Measurements from ENCODE around the gene P2RY6.

P2RY6 gene

GRCh38 chr11:73337846-73338245 lies 65.7 kb downstream of the P2RY6 start:
- ChIA-PET CTCF (interaction anchor here (1.8 to 4.9 kb wide), 2 partner anchors 13 to 32 kb away, joined by 9 to 53 read pairs; partner anchors contain the start of gene ARHGEF17), POLR2A (no interaction called here)
- no peak for TF ChIP-seq SUZ12 (IDR thresholded peaks at IDR 0.05)
- DNase-seq (ENCODE audit: extremely low spot score): no peak

- no peak for DNase-seq (ENCODE audit: extremely low spot score)
- ChIA-PET CTCF (interaction anchor here (1.8 kb wide), 1 partner anchor 13 kb away, joined by 9 read pairs; no protein-coding TSS in a partner anchor), POLR2A (no interaction called here)
- no peak for TF ChIP-seq ZNF384 (IDR thresholded peaks at IDR 0.05)
- TF ChIP-seq SP1 (IDR thresholded peaks at IDR 0.05): no peak
- no peak for TF ChIP-seq CTBP1 (IDR thresholded peaks at IDR 0.05; ENCODE audit: borderline replicate concordance)
- no peak for TF ChIP-seq TARDBP (IDR thresholded peaks at IDR 0.05)
- TF ChIP-seq BHLHE40 (IDR thresholded peaks at IDR 0.05; ENCODE audit: borderline replicate concordance): no peak
- no peak for TF ChIP-seq NFRKB (IDR thresholded peaks at IDR 0.05)
- no peak for TF ChIP-seq L3MBTL2 (conservative IDR thresholded peaks at IDR 0.05)
- no peak for TF ChIP-seq SUZ12 (IDR thresholded peaks at IDR 0.05)
- no peak for TF ChIP-seq LEF1 (IDR thresholded peaks at IDR 0.05; ENCODE audit: borderline replicate concordance)
- no peak for TF ChIP-seq HDGF (IDR thresholded peaks at IDR 0.05; ENCODE audit: borderline replicate concordance)
- TF ChIP-seq FOXK2 (IDR thresholded peaks at IDR 0.05): no peak
- TF ChIP-seq FOXA1 (IDR thresholded peaks at IDR 0.05): no peak
- TF ChIP-seq ELF4 (IDR thresholded peaks at IDR 0.05): no peak
- no peak for TF ChIP-seq ARNT (IDR thresholded peaks at IDR 0.05)
- no peak for TF ChIP-seq PKNOX1 (IDR thresholded peaks at IDR 0.05)
- TF ChIP-seq FOXM1 (IDR thresholded peaks at IDR 0.05; ENCODE audit: borderline replicate concordance): no peak
These were observed 66.1 kb downstream of the P2RY6 start for GRCh38 chr11:73338279-73338678.

GRCh38 chr11:73340164-73340563 lies 68.0 kb downstream of the P2RY6 start:
- TF ChIP-seq CTBP1 (IDR thresholded peaks at IDR 0.05; ENCODE audit: borderline replicate concordance): no peak
- no peak for TF ChIP-seq LEF1 (IDR thresholded peaks at IDR 0.05; ENCODE audit: borderline replicate concordance)
- TF ChIP-seq PKNOX1 (IDR thresholded peaks at IDR 0.05): no peak
- CTCF ChIA-PET: interaction anchor here (2.6 kb wide), 1 partner anchor 11 kb away, joined by 16 read pairs; no protein-coding TSS in a partner anchor
- POLR2A ChIA-PET: interaction anchor here (0.6 kb wide), 1 partner anchor 871 kb away, joined by 4 read pairs; no protein-coding TSS in a partner anchor
- DNase-seq (ENCODE audit: extremely low spot score): no peak

- CTCF ChIA-PET: interaction anchor here (1.5 to 2.6 kb wide), 2 partner anchors 8 to 36 kb away, joined by 5 to 16 read pairs; no protein-coding TSS in a partner anchor
- no peak for DNase-seq (ENCODE audit: extremely low spot score)
- POLR2A ChIA-PET: no interaction called here
- no peak for TF ChIP-seq FOXA1 (IDR thresholded peaks at IDR 0.05)
- TF ChIP-seq FOXK2 (IDR thresholded peaks at IDR 0.05): no peak
- no peak for TF ChIP-seq L3MBTL2 (conservative IDR thresholded peaks at IDR 0.05)
- TF ChIP-seq ARNT (IDR thresholded peaks at IDR 0.05): no peak
- no peak for TF ChIP-seq SUZ12 (IDR thresholded peaks at IDR 0.05)
- TF ChIP-seq FOXM1 (IDR thresholded peaks at IDR 0.05; ENCODE audit: borderline replicate concordance): no peak
- TF ChIP-seq PKNOX1 (IDR thresholded peaks at IDR 0.05): no peak
- TF ChIP-seq ELF4 (IDR thresholded peaks at IDR 0.05): no peak
- TF ChIP-seq ZNF384 (IDR thresholded peaks at IDR 0.05): no peak
- TF ChIP-seq SP1 (IDR thresholded peaks at IDR 0.05): no peak
- TF ChIP-seq HDGF (IDR thresholded peaks at IDR 0.05; ENCODE audit: borderline replicate concordance): no peak
- TF ChIP-seq CTBP1 (IDR thresholded peaks at IDR 0.05; ENCODE audit: borderline replicate concordance): no peak
- no peak for TF ChIP-seq NFRKB (IDR thresholded peaks at IDR 0.05)
- no peak for TF ChIP-seq BHLHE40 (IDR thresholded peaks at IDR 0.05; ENCODE audit: borderline replicate concordance)
- TF ChIP-seq TARDBP (IDR thresholded peaks at IDR 0.05): no peak
These were observed 70.5 kb downstream of the P2RY6 start for GRCh38 chr11:73342633-73343032.

- ChIA-PET CTCF (interaction anchor here (1.5 to 2.6 kb wide), 2 partner anchors 8 to 36 kb away, joined by 5 to 16 read pairs; no protein-coding TSS in a partner anchor), POLR2A (no interaction called here)
- no peak for DNase-seq (ENCODE audit: extremely low spot score)
- TF ChIP-seq CTBP1 (IDR thresholded peaks at IDR 0.05; ENCODE audit: borderline replicate concordance) (no peak), BHLHE40 (IDR thresholded peaks at IDR 0.05; ENCODE audit: borderline replicate concordance) (no peak), SP1 (IDR thresholded peaks at IDR 0.05) (no peak), L3MBTL2 (conservative IDR thresholded peaks at IDR 0.05) (no peak), NFRKB (IDR thresholded peaks at IDR 0.05) (no peak), FOXA1 (IDR thresholded peaks at IDR 0.05) (no peak), FOXM1 (IDR thresholded peaks at IDR 0.05; ENCODE audit: borderline replicate concordance) (no peak)
These were observed 71.1 kb downstream of the P2RY6 start for GRCh38 chr11:73343076-73343873.

- CTCF ChIA-PET: interaction anchor here (1.2 to 1.3 kb wide), 2 partner anchors 9 to 16 kb away, joined by 3 to 6 read pairs; no protein-coding TSS in a partner anchor
- POLR2A ChIA-PET: no interaction called here
These were observed 72.1 kb downstream of the P2RY6 start for GRCh38 chr11:73344191-73344607.

More at GRCh38 chr11:73344191-73344607, 72.1 kb downstream of the P2RY6 start:
- DNase-seq (ENCODE audit: extremely low spot score): no peak
- TF ChIP-seq ARNT (IDR thresholded peaks at IDR 0.05) (no peak), FOXK2 (IDR thresholded peaks at IDR 0.05) (no peak), PKNOX1 (IDR thresholded peaks at IDR 0.05) (no peak), FOXM1 (IDR thresholded peaks at IDR 0.05; ENCODE audit: borderline replicate concordance) (no peak), ELF4 (IDR thresholded peaks at IDR 0.05) (no peak), ZNF384 (IDR thresholded peaks at IDR 0.05) (no peak), TARDBP (IDR thresholded peaks at IDR 0.05) (no peak), L3MBTL2 (conservative IDR thresholded peaks at IDR 0.05) (no peak), NFRKB (IDR thresholded peaks at IDR 0.05) (no peak), LEF1 (IDR thresholded peaks at IDR 0.05; ENCODE audit: borderline replicate concordance) (no peak), CTBP1 (IDR thresholded peaks at IDR 0.05; ENCODE audit: borderline replicate concordance) (no peak), FOXA1 (IDR thresholded peaks at IDR 0.05) (no peak)

Measured in HEK293T (cell line).